Retinal pigment epithelial cell (primary cell): ENCODE data around the gene C12orf56.
A peak's percentile ranks its signal among the peaks of the same experiment; 100 is the strongest.

Source experiments
- DNase-seq: peaks from one replicate; pipeline ENCODE4 v3.0.0-alpha.2; 2010; ENCODE audit warnings: low read depth
- H3K4me3 ChIP-seq: 2 replicates; pipeline ENCODE4 v1.5.1; 2011; ENCODE audit warnings: mild to moderate bottlenecking, low read length, control low read depth, moderate library complexity
- TF ChIP-seq, protein P1 (sequence below): conservative IDR thresholded peaks from 2 replicates; pipeline ENCODE4 v1.5.1; 2011; ENCODE audit warnings: low read depth, low read length, control low read depth, inconsistent platforms

C12orf56 gene

DNA sequence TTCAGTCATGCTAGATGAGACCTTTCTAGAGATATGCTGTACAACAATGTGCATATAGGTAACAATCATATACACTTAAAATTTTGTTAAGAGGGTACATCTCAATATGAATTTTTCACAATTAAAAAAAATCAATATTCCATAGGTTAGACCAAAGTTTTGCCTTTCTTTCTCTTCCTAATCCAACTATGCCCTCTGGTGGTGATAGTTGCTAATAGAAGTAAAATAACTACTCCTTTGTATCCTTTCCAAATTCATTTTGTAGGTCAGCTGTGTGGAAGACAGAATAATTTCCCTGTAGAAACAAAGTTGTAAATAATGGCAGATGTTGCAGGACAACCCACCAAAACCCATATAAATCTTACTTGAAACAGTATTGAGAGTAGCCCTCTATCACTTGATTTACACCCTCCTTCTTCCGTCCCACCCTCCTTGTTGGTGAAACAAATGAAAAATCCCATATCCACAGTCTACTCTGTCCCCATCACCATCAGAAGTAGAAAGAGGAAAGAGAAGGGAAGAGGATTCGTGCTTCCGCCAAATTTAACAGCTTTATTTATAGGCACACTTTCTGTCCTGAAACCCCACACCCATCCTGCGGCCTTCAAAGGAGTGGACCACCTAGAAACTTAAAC lies 134.3 kb downstream of the C12orf56 start:
- DNase-seq: peak; percentile 11
- H3K4me3 ChIP-seq: no peak overlapping the region
- TF ChIP-seq, protein P1, sequence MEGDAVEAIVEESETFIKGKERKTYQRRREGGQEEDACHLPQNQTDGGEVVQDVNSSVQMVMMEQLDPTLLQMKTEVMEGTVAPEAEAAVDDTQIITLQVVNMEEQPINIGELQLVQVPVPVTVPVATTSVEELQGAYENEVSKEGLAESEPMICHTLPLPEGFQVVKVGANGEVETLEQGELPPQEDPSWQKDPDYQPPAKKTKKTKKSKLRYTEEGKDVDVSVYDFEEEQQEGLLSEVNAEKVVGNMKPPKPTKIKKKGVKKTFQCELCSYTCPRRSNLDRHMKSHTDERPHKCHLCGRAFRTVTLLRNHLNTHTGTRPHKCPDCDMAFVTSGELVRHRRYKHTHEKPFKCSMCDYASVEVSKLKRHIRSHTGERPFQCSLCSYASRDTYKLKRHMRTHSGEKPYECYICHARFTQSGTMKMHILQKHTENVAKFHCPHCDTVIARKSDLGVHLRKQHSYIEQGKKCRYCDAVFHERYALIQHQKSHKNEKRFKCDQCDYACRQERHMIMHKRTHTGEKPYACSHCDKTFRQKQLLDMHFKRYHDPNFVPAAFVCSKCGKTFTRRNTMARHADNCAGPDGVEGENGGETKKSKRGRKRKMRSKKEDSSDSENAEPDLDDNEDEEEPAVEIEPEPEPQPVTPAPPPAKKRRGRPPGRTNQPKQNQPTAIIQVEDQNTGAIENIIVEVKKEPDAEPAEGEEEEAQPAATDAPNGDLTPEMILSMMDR: peak; percentile 58

DNA sequence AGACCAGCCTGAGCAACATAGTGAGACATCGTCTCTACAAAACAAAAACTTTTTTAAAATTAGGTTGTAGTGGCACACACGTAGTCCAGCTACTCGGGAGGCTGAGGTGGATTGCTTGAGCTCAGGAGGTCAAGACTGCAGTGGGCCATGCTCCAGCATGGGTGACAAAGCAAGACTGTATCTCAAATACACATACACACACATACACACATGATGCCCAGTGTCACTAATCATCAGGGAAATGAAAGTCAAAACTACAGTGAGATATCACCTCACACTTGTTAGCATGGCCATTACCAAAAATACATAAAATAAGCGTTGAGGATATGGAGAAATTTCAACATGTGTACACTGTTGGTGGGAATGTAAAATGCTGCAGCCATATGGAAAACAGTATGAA lies 135.3 kb downstream of the C12orf56 start:
- TF ChIP-seq, protein P1: no peak
- H3K4me3 ChIP-seq: no peak overlapping the region
- no peak for DNase-seq

DNA sequence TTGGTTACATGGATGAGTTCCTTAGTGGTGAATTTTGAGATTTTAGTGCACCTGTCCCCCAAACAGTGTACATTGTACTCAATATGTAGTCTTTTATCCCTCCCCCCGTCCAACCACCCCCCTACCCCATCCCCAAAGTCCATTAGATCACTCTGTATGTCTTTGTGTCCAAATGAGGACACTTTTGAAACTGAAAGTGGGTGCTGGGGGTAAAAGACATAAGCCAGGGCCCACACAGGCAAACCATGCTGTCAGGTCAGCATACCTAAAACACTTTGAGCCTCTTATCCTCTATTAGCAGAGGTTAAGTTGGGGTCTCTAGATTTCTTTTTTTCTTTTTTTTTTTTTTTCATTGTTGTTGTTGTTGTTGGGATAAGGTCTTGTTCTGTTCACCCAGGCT lies 137.2 kb downstream of the C12orf56 start:
- no peak for DNase-seq
- no peak overlapping the region for H3K4me3 ChIP-seq
- TF ChIP-seq, protein P1: no peak

DNA sequence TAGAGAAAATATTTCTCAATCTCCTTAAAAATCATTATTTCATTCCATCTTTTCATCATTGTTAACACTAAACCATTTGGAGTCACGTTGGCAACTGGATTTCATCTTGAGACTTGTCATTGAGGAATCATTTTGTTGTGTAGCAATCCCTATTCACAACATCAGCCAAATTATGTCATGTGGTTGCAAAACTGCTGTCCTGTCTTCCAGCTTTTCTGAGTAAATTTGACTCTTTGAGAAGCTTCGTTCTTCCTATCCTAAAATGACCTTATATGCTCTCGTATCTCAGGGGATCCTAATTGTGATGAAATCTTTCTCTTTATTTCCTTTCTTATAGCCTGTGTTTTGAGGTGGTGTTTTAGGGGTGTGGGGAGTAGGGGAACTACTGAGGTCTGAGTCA lies 137.9 kb downstream of the C12orf56 start:
- TF ChIP-seq, protein P1: no peak
- DNase-seq: no peak
- H3K4me3 ChIP-seq: no peak overlapping the region

DNA sequence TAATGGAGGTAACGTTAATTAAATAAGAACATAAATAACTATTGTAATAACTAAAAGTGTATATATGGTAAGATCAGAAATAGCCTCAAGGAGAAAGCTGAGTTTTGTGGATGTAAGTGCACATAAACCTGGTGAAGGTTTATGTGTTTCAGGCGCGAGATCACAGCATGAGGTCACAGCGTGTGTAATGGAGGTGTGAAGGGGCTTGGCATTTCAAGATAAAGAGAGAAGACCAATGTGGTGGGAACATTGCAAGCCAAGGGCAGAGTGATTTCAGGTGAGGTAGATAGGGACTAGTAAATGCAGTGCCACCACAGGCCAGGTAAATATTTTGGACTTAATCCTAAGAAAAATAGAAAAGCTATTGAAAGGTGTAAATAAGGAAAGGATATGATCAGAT lies 146.7 kb downstream of the C12orf56 start:
- H3K4me3 ChIP-seq: no peak overlapping the region
- no peak for DNase-seq
- TF ChIP-seq, protein P1: no peak

DNA sequence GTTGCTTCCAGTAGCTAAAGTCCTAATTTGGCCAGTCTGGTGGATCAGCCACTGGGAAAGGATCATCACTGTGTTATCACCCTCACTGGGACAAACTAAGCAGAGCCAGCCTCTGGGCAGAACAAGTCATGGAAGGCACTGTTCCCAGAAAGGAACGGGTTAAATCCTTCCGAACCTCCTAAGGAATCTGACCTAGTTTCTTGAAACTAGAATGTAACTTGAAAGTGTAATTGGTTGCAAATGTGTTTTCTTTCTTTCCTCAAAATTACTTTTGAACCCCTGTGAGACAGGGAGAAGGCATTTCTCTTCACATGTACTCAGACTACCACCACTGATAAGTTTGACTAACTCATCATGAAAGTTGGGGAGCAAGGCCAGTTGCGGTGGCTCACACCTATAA lies 149.8 kb downstream of the C12orf56 start:
- TF ChIP-seq, protein P1: no peak
- H3K4me3 ChIP-seq: no peak overlapping the region
- no peak for DNase-seq

DNA sequence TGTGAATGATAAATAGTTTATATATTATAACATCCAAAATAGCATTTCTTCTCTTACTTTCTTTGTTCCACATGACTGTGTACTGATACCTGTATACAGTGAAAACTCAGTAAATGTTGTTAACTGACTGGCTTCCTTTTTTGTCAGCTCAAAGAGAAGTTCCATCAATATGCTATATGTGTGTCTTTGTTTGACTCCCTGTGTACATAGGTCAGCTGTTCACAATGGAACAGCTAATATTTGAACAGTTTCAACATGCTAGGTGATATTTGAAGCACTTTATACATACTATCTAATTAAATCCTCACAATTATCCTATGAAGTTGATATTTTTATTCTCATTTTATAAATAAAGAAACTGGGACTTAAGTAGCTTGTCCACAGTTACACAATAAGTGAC lies 153.2 kb downstream of the C12orf56 start:
- no peak overlapping the region for H3K4me3 ChIP-seq
- TF ChIP-seq, protein P1: no peak
- no peak for DNase-seq
